GM12891 (cell line): ENCODE results near the gene BANF1.
A peak's percentile ranks its signal among the peaks of the same experiment; 100 is the strongest.

Experiments
- DNase-seq: peaks from one replicate; pipeline ENCODE4 v3.0.0; 2011; ENCODE audit warnings: low spot score; ENCODE audit not compliant: insufficient read length
- FAIRE-seq: peaks from 2 replicates; lab custom pipeline; 2011; peaks lifted over from hg19 to GRCh38; lab: Jason Lieb, UNC
- PAX5 ChIP-seq: IDR thresholded peaks from 2 replicates; pipeline ENCODE4 v1.6.1; 2011; ENCODE audit warnings: low read length, moderate library complexity, mild to moderate bottlenecking; ENCODE audit not compliant: insufficient read depth, severe bottlenecking
- POLR2A ChIP-seq: IDR thresholded peaks from 2 replicates; pipeline ENCODE4 v1.6.1; 2011; ENCODE audit warnings: low read depth, low read length, control low read depth
- POLR2AphosphoS5 ChIP-seq: IDR thresholded peaks from 2 replicates; pipeline ENCODE4 v1.6.1; 2011; ENCODE audit warnings: low read depth, low read length, control low read depth
- POU2F2 ChIP-seq: IDR thresholded peaks from 2 replicates; pipeline ENCODE4 v1.6.1; 2011; ENCODE audit warnings: low read depth, mild to moderate bottlenecking, control low read depth, low read length, moderate library complexity
- SPI1 ChIP-seq: IDR thresholded peaks from 2 replicates; pipeline ENCODE4 v1.6.1; 2011; ENCODE audit warnings: low read depth, low read length, control low read depth
- TAF1 ChIP-seq: IDR thresholded peaks from 2 replicates; pipeline ENCODE4 v1.6.1; 2011; ENCODE audit warnings: low read depth, low read length, control low read depth

The BANF1 gene

GRCh38 chr11:66047541-66048365 lies 45.5 kb downstream of the BANF1 start:
- FAIRE-seq (no peak), DNase-seq (no peak)
- TF ChIP-seq PAX5 (no peak), SPI1 (no peak), POLR2AphosphoS5 (no peak), TAF1 (no peak), POU2F2 (no peak), POLR2A (no peak)

GRCh38 chr11:66048547-66049323 lies 46.4 kb downstream of the BANF1 start, which contains the start of gene GAL3ST3:
GAL3ST3 (minus strand) TSS chr11:66049161; CDS start chr11:66045415, 3,746 bp downstream.
- no peak for TF ChIP-seq POLR2A
- TF ChIP-seq PAX5: no peak
- no peak for TF ChIP-seq POLR2AphosphoS5
- TF ChIP-seq POU2F2: no peak
- TF ChIP-seq TAF1: no peak
- no peak for TF ChIP-seq SPI1
- FAIRE-seq (no peak), DNase-seq (no peak)

GRCh38 chr11:66050581-66051231 lies 48.4 kb downstream of the BANF1 start:
- TF ChIP-seq POU2F2: no peak
- no peak for TF ChIP-seq POLR2A
- no peak for TF ChIP-seq TAF1
- TF ChIP-seq PAX5: no peak
- no peak for TF ChIP-seq SPI1
- no peak for TF ChIP-seq POLR2AphosphoS5
- DNase-seq (no peak), FAIRE-seq (no peak)

GRCh38 chr11:66051371-66051765 lies 49.1 kb downstream of the BANF1 start:
- TF ChIP-seq POLR2AphosphoS5 (no peak), PAX5 (no peak), SPI1 (no peak), POLR2A (no peak), POU2F2 (no peak), TAF1 (no peak)
- DNase-seq: no peak
- FAIRE-seq: no peak

- FAIRE-seq (peak; percentile 99), DNase-seq (peak; percentile 97)
- TF ChIP-seq SPI1 (no peak; the same call in 1 of the 2 replicates), POLR2AphosphoS5 (peak; percentile 76), TAF1 (peak; percentile 92), POLR2A (peak; percentile 86), PAX5 (no peak), POU2F2 (no peak)
Measured at GRCh38 chr11:66051766-66052663, 49.7 kb downstream of the BANF1 start, which contains the start of gene SF3B2. SF3B2 (plus strand) TSS chr11:66052364; CDS start chr11:66052385, 21 bp downstream.

DNA sequence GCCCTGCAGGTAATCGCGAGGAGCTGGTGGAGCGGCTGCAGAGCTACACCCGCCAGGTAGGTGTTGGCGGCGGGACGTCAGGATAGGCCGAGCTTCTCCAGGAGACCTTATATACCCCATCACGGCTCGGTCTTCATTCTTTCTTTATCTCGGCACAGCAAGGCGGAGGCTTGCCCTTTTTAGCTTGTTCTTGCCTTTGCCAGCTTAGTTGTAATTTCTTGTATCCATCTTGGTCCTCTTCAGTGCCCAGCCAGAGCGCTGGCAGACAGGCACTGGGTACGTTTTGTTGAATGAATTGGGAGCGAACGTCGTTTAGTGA lies 50.3 kb downstream of the BANF1 start:
- TF ChIP-seq PAX5 (no peak), POLR2AphosphoS5 (no peak), TAF1 (no peak), POU2F2 (no peak), POLR2A (no peak), SPI1 (no peak)
- no peak for DNase-seq
- no peak for FAIRE-seq
